SK-N-SH (cell line): ENCODE measurements around the gene ABLIM2. TPM values are rescaled to one million over a fixed set of nuclear protein-coding genes. Genes with fewer than 3 reads are reported as not detected.

Source experiments
- CTCF ChIA-PET: fragments of 300-600, 350-600 bp; formaldehyde crosslinking; extraction: SDS; loops from one replicate; lab custom pipeline; 2021; lab: Yijun Ruan, JAX
- POLR2A ChIA-PET: fragments of 350-600 bp; sonication (Branson Sonifier 250); formaldehyde crosslinking; extraction: SDS; loops from one replicate; lab custom pipeline; 2020; ENCODE audit warnings: antibody characterized with exemption, inconsistent platforms; lab: Yijun Ruan, JAX
- DNase-seq: peaks from one replicate; pipeline ENCODE4 v3.0.0; 2012
- H2AFZ ChIP-seq: fragments of 200-600 bp; sonication (generic); 2 replicates; pipeline ENCODE4 v1.8.1; 2016; ENCODE audit warnings: antibody characterized with exemption, mild to moderate bottlenecking, low read depth
- H3F3A ChIP-seq: fragments of 200-600 bp; sonication (generic); replicated peaks from 2 replicates; pipeline ENCODE3; 2016; ENCODE audit warnings: antibody characterized with exemption, mild to moderate bottlenecking; ENCODE audit not compliant: insufficient read depth
- H3K27ac ChIP-seq, 2 experiments: fragments of 200-500 bp in 1 of 2; fragments of 200-600 bp in 1 of 2; sonication (Bioruptor generic) in 1 of 2; sonication (generic), shearing (Covaris generic) in 1 of 2; 2 replicates each; pipeline versions ENCODE4 v1.5.1 to v1.6.1; 2014 to 2016; ENCODE audit warnings: low read depth in 2 of 2, inconsistent platforms in 1 of 2, low read length in 1 of 2, mild to moderate bottlenecking in 1 of 2, mixed read lengths in 1 of 2
- H3K27me3 ChIP-seq: fragments of 200-600 bp; sonication (generic), shearing (Covaris generic); 2 replicates; pipeline ENCODE4 v1.6.1; 2016; ENCODE audit warnings: mixed run types; ENCODE audit not compliant: insufficient read depth
- H3K36me3 ChIP-seq, 2 experiments: fragments of 200-500 bp in 1 of 2; fragments of 200-600 bp in 1 of 2; sonication (Bioruptor generic) in 1 of 2; sonication (generic) in 1 of 2; replicated peaks in 1 of 2; 2 replicates each; pipeline versions ENCODE3 to v1.5.1; 2014 to 2016; ENCODE audit warnings: low read length in 1 of 2, mild to moderate bottlenecking in 1 of 2; ENCODE audit not compliant: insufficient read depth in 2 of 2, control insufficient read depth in 1 of 2
- H3K4me1 ChIP-seq, 2 experiments: fragments of 200-500 bp in 1 of 2; fragments of 200-600 bp in 1 of 2; sonication (Bioruptor generic) in 1 of 2; sonication (generic), shearing (Covaris generic) in 1 of 2; 2 replicates each; pipeline versions ENCODE4 v1.5.1 to v1.6.1; 2014 to 2016; ENCODE audit warnings: low read depth in 1 of 2, low read length in 1 of 2, mixed run types in 1 of 2; ENCODE audit not compliant: insufficient read depth in 2 of 2, control insufficient read depth in 1 of 2
- H3K4me2 ChIP-seq: fragments of 200-600 bp; sonication (generic), shearing (Covaris generic); 2 replicates; pipeline ENCODE4 v1.6.1; 2017; ENCODE audit warnings: mixed run types
- H3K4me3 ChIP-seq, 2 experiments: fragments of 200-500 bp in 1 of 2; fragments of 200-600 bp in 1 of 2; sonication (Bioruptor generic) in 1 of 2; sonication (generic), shearing (Covaris generic) in 1 of 2; 2 replicates each; pipeline versions ENCODE4 v1.5.1 to v1.8.1; 2014 to 2016; ENCODE audit warnings: low read depth in 2 of 2, inconsistent platforms in 1 of 2, low read length in 1 of 2, mild to moderate bottlenecking in 1 of 2, mixed read lengths in 1 of 2, moderate library complexity in 1 of 2
- H3K79me2 ChIP-seq: fragments of 200-600 bp; sonication (generic); 2 replicates; pipeline ENCODE4 v1.8.1; 2017; ENCODE audit warnings: mild to moderate bottlenecking; ENCODE audit not compliant: insufficient read depth
- H3K9ac ChIP-seq: fragments of 200-600 bp; sonication (generic); 2 replicates; pipeline ENCODE4 v1.6.1; 2017; ENCODE audit warnings: mixed run types
- H3K9me2 ChIP-seq: fragments of 200-600 bp; sonication (generic); 2 replicates; pipeline ENCODE4 v1.6.1; 2017; ENCODE audit warnings: mixed run types
- H3K9me3 ChIP-seq: fragments of 200-600 bp; sonication (generic); 2 replicates; pipeline ENCODE4 v1.6.1; 2017; ENCODE audit warnings: mixed run types, mild to moderate bottlenecking, moderate library complexity
- H4K20me1 ChIP-seq: fragments of 200-600 bp; sonication (generic); 2 replicates; pipeline ENCODE4 v1.6.1; 2017; ENCODE audit warnings: mild to moderate bottlenecking, mixed run types; ENCODE audit not compliant: insufficient read depth
- ELF1 ChIP-seq: IDR thresholded peaks from 2 replicates; pipeline ENCODE4 v1.4.0; 2012
- EZH2phosphoT487 ChIP-seq: fragments of 200-600 bp; sonication (generic); IDR thresholded peaks from 2 replicates; pipeline ENCODE4 v1.6.1; 2017; ENCODE audit warnings: low read depth, mixed run types, mild to moderate bottlenecking, antibody characterized with exemption, moderate library complexity, borderline replicate concordance
- FOXM1 ChIP-seq: IDR thresholded peaks from 2 replicates; pipeline ENCODE4 v1.4.0; 2012; ENCODE audit warnings: low read depth, mild to moderate bottlenecking
- MEF2A ChIP-seq: IDR thresholded peaks from 2 replicates; pipeline ENCODE4 v1.4.0; 2012; ENCODE audit warnings: low read depth, borderline replicate concordance
- NFIC ChIP-seq: IDR thresholded peaks from 2 replicates; pipeline ENCODE4 v1.4.0; 2012; ENCODE audit warnings: borderline replicate concordance
- NRF1 ChIP-seq: IDR thresholded peaks from 2 replicates; pipeline ENCODE4 v1.6.1; 2012; ENCODE audit warnings: low read depth, mild to moderate bottlenecking, low read length
- POLR2AphosphoS5 ChIP-seq: IDR thresholded peaks from 2 replicates; pipeline ENCODE4 v1.6.1; 2012; ENCODE audit warnings: low read depth, low read length
- RCOR1 ChIP-seq: fragments of 150-350 bp; IDR thresholded peaks from 2 replicates; pipeline ENCODE4 v1.6.1; 2017; ENCODE audit warnings: antibody characterized with exemption, low read length
- RFX5 ChIP-seq: IDR thresholded peaks from 2 replicates; pipeline ENCODE4 v1.6.1; 2012; ENCODE audit warnings: mild to moderate bottlenecking, improper control_type of control experiment, low read length
- RXRA ChIP-seq: IDR thresholded peaks from 2 replicates; pipeline ENCODE4 v1.4.0; 2012; ENCODE audit warnings: low read depth, mild to moderate bottlenecking, borderline replicate concordance
- SIN3A ChIP-seq: IDR thresholded peaks from 2 replicates; pipeline ENCODE4 v1.6.1; 2012; ENCODE audit warnings: low read depth, mild to moderate bottlenecking, low read length, moderate library complexity, borderline replicate concordance
- TEAD4 ChIP-seq: IDR thresholded peaks from 2 replicates; pipeline ENCODE4 v1.4.0; 2012; ENCODE audit warnings: mild to moderate bottlenecking, borderline replicate concordance; ENCODE audit not compliant: insufficient read depth
- YY1 ChIP-seq: IDR thresholded peaks from 2 replicates; pipeline ENCODE4 v1.4.0; 2012; ENCODE audit warnings: low read depth, mild to moderate bottlenecking
- WGBS: methylation state at CpG from one replicate; pipeline ENCODE4 v1.1.6; 2017; ENCODE audit warnings: low lambda C conversion rate; 5-methylcytosine and 5-hydroxymethylcytosine counted together
- polyA plus RNA-seq, 3 experiments: library from polyadenylated mRNA; depleted of rRNA; stranded (reverse); fragments of >200 nt; gene quantifications; 2 replicates each; pipeline ENCODE4 v1.2.3, GENCODE V29; 2012
- TF ChIP-seq, protein P1 (sequence below): IDR thresholded peaks from 2 replicates; pipeline ENCODE4 v1.4.0; 2012; ENCODE audit warnings: low read depth, borderline replicate concordance
- TF ChIP-seq, protein P2 (sequence below): fragments of 150-350 bp; IDR thresholded peaks from 2 replicates; pipeline ENCODE4 v1.6.1; 2017; ENCODE audit warnings: antibody characterized with exemption, low read length, low read depth, borderline replicate concordance
- TF ChIP-seq, protein P3 (sequence below): IDR thresholded peaks from 2 replicates; pipeline ENCODE4 v1.6.1; 2012; ENCODE audit warnings: mild to moderate bottlenecking, low read depth, low read length, moderate library complexity
- TF ChIP-seq, protein P4 (sequence below): IDR thresholded peaks from 2 replicates; pipeline ENCODE4 v1.4.0; 2012; ENCODE audit warnings: low read depth, borderline replicate concordance
- TF ChIP-seq, protein P5 (sequence below): IDR thresholded peaks from 2 replicates; pipeline ENCODE4; 2012

Gene ABLIM2
- polyA plus RNA-seq, 1 of the 3 experiments (the other 2 are of a cell fraction), result 0.53 TPM

DNA sequence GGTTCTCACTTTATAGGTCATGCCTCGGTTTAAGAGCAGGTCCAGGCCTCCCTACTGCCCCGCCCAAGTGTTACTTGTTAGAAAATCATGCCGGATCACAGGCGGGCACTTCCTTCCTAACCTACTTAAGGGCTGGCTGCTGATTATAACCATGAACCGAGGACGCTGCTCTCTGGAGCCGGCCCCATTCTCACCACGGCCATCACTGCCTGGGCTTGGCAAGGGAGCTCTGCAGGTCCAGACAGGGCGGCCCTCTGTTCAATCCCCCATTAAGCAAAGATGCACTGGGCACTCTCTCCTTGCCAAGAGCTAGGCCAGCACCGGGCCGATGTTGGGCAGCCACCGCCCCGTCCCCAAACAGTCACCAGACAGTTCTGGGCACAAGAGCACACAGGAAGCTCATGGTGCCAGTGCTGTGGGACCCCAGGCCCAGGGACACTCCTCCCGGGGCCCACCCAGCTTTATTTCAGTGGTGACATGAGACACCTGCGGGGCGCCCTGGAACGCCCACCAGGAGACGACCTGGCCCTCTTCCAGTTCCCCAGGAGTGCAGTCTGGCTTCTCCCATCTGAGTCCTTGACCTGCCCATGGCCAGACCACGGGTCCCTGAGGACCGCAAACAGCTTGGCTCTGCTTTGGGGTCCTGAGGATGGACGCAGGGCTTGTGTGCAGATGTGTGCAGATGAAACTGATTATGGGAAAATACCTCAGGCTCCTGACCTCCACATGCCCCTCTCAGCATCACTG, 44.0 kb downstream of the ABLIM2 start (continued):
- TF ChIP-seq, protein P1, sequence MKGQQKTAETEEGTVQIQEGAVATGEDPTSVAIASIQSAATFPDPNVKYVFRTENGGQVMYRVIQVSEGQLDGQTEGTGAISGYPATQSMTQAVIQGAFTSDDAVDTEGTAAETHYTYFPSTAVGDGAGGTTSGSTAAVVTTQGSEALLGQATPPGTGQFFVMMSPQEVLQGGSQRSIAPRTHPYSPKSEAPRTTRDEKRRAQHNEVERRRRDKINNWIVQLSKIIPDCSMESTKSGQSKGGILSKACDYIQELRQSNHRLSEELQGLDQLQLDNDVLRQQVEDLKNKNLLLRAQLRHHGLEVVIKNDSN, result no peak
- TF ChIP-seq SIN3A (no peak), NRF1 (no peak)
- TF ChIP-seq, protein P2, sequence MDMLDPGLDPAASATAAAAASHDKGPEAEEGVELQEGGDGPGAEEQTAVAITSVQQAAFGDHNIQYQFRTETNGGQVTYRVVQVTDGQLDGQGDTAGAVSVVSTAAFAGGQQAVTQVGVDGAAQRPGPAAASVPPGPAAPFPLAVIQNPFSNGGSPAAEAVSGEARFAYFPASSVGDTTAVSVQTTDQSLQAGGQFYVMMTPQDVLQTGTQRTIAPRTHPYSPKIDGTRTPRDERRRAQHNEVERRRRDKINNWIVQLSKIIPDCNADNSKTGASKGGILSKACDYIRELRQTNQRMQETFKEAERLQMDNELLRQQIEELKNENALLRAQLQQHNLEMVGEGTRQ, result no peak

DNA sequence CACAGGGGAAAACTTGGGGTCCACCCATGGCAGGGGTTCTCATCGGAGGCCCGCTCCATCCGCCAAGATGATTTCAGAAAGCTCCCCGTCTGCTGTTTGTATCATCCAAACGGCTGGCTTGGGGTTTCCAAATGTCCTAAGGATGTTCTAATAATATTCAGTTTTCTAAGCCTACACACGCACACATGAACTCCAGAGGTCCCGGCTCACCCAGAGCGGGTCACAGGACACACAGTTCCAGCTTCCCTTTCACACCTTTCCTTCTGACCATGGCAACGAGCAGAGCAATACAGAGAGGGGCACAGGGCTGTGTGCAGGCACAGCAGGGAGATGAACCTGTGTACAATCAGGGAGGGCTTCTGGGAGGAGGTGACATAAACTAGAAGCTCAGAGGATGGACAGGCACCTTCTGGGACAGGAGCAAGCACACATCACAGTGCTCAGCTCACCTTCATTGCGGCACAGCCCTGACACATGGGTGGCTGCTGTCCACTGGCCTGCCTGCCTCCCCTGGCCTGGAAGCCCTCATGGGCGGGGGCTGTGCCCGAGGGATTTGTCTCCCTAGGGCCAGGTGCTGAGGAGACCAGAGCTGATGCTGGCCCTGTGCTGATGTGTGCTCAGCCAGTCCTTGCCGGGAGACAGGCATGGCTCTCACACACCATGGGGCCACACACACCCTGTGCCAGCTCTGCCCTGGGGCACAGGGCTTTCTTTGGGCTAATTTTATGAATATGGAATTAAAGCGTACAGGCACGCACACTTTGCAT, 44.8 kb downstream of the ABLIM2 start:
- no peaks in the 10 kb centered on the region for H3K79me2 ChIP-seq
- no peak overlapping the region for H2AFZ ChIP-seq
- no peaks in the 10 kb centered on the region for H3K27me3 ChIP-seq
- H3K4me3 ChIP-seq, result no peak overlapping the region
- no peaks in the 10 kb centered on the region for H4K20me1 ChIP-seq
- POLR2A ChIA-PET, result no interaction called here
- WGBS, result 61% methylated on average over 7 of the region's 15 CpGs
- CTCF ChIA-PET, result interaction anchor here (0.5 to 1.3 kb wide), 4 partner anchors 8 to 210 kb away, joined by 3 to 6 read pairs (median 4); no protein-coding TSS in a partner anchor
- peaks cover 0 to 31% of the 10 kb centered on the region in 2 experiments; a peak in 1 of 4 replicates for H3K4me1 ChIP-seq
- no peaks in the 10 kb centered on the region for H3K9me2 ChIP-seq
- H3K36me3 ChIP-seq, result no peaks in the 10 kb centered on the region
- no peak overlapping the region for H3K4me2 ChIP-seq
- H3K9me3 ChIP-seq, result no peaks in the 10 kb centered on the region
- no peak overlapping the region for H3K9ac ChIP-seq
- no peak overlapping the region for H3K27ac ChIP-seq
- H3F3A ChIP-seq, result no peaks in the 10 kb centered on the region
- no peak for DNase-seq
- TF ChIP-seq TEAD4 (no peak), YY1 (no peak), MEF2A (no peak), RFX5 (no peak), EZH2phosphoT487 (no peak), FOXM1 (no peak), RXRA (no peak), POLR2AphosphoS5 (no peak), ELF1 (no peak), NFIC (no peak), RCOR1 (no peak)
- TF ChIP-seq, protein P3, sequence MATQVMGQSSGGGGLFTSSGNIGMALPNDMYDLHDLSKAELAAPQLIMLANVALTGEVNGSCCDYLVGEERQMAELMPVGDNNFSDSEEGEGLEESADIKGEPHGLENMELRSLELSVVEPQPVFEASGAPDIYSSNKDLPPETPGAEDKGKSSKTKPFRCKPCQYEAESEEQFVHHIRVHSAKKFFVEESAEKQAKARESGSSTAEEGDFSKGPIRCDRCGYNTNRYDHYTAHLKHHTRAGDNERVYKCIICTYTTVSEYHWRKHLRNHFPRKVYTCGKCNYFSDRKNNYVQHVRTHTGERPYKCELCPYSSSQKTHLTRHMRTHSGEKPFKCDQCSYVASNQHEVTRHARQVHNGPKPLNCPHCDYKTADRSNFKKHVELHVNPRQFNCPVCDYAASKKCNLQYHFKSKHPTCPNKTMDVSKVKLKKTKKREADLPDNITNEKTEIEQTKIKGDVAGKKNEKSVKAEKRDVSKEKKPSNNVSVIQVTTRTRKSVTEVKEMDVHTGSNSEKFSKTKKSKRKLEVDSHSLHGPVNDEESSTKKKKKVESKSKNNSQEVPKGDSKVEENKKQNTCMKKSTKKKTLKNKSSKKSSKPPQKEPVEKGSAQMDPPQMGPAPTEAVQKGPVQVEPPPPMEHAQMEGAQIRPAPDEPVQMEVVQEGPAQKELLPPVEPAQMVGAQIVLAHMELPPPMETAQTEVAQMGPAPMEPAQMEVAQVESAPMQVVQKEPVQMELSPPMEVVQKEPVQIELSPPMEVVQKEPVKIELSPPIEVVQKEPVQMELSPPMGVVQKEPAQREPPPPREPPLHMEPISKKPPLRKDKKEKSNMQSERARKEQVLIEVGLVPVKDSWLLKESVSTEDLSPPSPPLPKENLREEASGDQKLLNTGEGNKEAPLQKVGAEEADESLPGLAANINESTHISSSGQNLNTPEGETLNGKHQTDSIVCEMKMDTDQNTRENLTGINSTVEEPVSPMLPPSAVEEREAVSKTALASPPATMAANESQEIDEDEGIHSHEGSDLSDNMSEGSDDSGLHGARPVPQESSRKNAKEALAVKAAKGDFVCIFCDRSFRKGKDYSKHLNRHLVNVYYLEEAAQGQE, result no peak
- TF ChIP-seq, protein P2, result no peak
- TF ChIP-seq, protein P4, sequence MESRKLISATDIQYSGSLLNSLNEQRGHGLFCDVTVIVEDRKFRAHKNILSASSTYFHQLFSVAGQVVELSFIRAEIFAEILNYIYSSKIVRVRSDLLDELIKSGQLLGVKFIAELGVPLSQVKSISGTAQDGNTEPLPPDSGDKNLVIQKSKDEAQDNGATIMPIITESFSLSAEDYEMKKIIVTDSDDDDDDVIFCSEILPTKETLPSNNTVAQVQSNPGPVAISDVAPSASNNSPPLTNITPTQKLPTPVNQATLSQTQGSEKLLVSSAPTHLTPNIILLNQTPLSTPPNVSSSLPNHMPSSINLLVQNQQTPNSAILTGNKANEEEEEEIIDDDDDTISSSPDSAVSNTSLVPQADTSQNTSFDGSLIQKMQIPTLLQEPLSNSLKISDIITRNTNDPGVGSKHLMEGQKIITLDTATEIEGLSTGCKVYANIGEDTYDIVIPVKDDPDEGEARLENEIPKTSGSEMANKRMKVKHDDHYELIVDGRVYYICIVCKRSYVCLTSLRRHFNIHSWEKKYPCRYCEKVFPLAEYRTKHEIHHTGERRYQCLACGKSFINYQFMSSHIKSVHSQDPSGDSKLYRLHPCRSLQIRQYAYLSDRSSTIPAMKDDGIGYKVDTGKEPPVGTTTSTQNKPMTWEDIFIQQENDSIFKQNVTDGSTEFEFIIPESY, result no peak
- TF ChIP-seq, protein P5, sequence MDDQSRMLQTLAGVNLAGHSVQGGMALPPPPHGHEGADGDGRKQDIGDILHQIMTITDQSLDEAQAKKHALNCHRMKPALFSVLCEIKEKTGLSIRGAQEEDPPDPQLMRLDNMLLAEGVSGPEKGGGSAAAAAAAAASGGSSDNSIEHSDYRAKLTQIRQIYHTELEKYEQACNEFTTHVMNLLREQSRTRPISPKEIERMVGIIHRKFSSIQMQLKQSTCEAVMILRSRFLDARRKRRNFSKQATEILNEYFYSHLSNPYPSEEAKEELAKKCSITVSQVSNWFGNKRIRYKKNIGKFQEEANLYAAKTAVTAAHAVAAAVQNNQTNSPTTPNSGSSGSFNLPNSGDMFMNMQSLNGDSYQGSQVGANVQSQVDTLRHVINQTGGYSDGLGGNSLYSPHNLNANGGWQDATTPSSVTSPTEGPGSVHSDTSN, result no peak
